ENCODE measurements around the gene PLXNC1.

Gene PLXNC1

DNA sequence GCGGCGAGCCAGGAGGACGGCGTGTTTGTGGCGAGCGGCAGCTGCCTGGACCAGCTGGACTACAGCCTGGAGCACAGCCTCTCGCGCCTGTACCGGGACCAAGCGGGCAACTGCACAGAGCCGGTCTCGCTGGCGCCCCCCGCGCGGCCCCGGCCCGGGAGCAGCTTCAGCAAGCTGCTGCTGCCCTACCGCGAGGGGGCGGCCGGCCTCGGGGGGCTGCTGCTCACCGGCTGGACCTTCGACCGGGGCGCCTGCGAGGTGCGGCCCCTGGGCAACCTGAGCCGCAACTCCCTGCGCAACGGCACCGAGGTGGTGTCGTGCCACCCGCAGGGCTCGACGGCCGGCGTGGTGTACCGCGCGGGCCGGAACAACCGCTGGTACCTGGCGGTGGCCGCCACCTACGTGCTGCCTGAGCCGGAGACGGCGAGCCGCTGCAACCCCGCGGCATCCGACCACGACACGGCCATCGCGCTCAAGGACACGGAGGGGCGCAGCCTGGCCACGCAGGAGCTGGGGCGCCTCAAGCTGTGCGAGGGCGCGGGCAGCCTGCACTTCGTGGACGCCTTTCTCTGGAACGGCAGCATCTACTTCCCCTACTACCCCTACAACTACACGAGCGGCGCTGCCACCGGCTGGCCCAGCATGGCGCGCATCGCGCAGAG, 873 bp downstream of the PLXNC1 start (continued):
- TF ChIP-seq ZNF335 (tag by site-specific recombination; conservative IDR thresholded peaks at IDR 0.05) (peak; percentile 65; the same call in 1 of the 2 replicates), ZFP3 (tag by site-specific recombination; IDR thresholded peaks at IDR 0.05; ENCODE audit: low read depth) (no peak), ZNF133 (tag by site-specific recombination; IDR thresholded peaks at IDR 0.05) (no peak), ZSCAN16 (tag by site-specific recombination; IDR thresholded peaks at IDR 0.05) (no peak), ZNF350 (tag by site-specific recombination; IDR thresholded peaks at IDR 0.05) (no peak), ZNF514 (tag by site-specific recombination; IDR thresholded peaks at IDR 0.05) (no peak), ZNF558 (tag by site-specific recombination; IDR thresholded peaks at IDR 0.05) (no peak), ZNF223 (tag by site-specific recombination; IDR thresholded peaks at IDR 0.05) (peak; percentile 67), SP3 (tag by site-specific recombination; IDR thresholded peaks at IDR 0.05) (no peak), ZNF121 (tag by site-specific recombination; IDR thresholded peaks at IDR 0.05) (no peak), ZNF660 (tag by site-specific recombination; IDR thresholded peaks at IDR 0.05) (peak; percentile 66), ZNF768 (tag by site-specific recombination; IDR thresholded peaks at IDR 0.05) (no peak), ZFP41 (tag by site-specific recombination; IDR thresholded peaks at IDR 0.05; ENCODE audit: borderline replicate concordance) (no peak), OSR2 (tag by site-specific recombination; IDR thresholded peaks at IDR 0.05) (peak; percentile 18; the same call in 1 of the 2 replicates), ZSCAN30 (tag by site-specific recombination; IDR thresholded peaks at IDR 0.05) (peak; percentile 81), ZNF266 (tag by site-specific recombination; IDR thresholded peaks at IDR 0.05; ENCODE audit: low read depth) (no peak), ZNF423 (tag by site-specific recombination; IDR thresholded peaks at IDR 0.05) (no peak), ZNF248 (tag by site-specific recombination; IDR thresholded peaks at IDR 0.05) (no peak), ZNF596 (tag by site-specific recombination; IDR thresholded peaks at IDR 0.05) (no peak), ZNF416 (tag by site-specific recombination; IDR thresholded peaks at IDR 0.05) (no peak)
- TF ChIP-seq, protein P1, sequence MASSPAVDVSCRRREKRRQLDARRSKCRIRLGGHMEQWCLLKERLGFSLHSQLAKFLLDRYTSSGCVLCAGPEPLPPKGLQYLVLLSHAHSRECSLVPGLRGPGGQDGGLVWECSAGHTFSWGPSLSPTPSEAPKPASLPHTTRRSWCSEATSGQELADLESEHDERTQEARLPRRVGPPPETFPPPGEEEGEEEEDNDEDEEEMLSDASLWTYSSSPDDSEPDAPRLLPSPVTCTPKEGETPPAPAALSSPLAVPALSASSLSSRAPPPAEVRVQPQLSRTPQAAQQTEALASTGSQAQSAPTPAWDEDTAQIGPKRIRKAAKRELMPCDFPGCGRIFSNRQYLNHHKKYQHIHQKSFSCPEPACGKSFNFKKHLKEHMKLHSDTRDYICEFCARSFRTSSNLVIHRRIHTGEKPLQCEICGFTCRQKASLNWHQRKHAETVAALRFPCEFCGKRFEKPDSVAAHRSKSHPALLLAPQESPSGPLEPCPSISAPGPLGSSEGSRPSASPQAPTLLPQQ (tag by site-specific recombination; IDR thresholded peaks at IDR 0.05), result peak; percentile 35; the same call in 1 of the 2 replicates
- TF ChIP-seq, protein P2, sequence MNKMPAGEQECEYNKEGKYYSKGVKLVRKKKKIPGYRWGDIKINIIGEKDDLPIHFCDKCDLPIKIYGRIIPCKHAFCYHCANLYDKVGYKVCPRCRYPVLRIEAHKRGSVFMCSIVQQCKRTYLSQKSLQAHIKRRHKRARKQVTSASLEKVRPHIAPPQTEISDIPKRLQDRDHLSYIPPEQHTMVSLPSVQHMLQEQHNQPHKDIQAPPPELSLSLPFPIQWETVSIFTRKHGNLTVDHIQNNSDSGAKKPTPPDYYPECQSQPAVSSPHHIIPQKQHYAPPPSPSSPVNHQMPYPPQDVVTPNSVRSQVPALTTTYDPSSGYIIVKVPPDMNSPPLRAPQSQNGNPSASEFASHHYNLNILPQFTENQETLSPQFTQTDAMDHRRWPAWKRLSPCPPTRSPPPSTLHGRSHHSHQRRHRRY (tag by site-specific recombination; IDR thresholded peaks at IDR 0.05), result no peak
- TF ChIP-seq, protein P3, sequence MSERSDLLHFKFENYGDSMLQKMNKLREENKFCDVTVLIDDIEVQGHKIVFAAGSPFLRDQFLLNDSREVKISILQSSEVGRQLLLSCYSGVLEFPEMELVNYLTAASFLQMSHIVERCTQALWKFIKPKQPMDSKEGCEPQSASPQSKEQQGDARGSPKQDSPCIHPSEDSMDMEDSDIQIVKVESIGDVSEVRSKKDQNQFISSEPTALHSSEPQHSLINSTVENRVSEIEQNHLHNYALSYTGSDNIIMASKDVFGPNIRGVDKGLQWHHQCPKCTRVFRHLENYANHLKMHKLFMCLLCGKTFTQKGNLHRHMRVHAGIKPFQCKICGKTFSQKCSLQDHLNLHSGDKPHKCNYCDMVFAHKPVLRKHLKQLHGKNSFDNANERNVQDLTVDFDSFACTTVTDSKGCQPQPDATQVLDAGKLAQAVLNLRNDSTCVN (tag by site-specific recombination; optimal IDR thresholded peaks at IDR 0.05), result peak; percentile 86
- TF ChIP-seq, protein P4, sequence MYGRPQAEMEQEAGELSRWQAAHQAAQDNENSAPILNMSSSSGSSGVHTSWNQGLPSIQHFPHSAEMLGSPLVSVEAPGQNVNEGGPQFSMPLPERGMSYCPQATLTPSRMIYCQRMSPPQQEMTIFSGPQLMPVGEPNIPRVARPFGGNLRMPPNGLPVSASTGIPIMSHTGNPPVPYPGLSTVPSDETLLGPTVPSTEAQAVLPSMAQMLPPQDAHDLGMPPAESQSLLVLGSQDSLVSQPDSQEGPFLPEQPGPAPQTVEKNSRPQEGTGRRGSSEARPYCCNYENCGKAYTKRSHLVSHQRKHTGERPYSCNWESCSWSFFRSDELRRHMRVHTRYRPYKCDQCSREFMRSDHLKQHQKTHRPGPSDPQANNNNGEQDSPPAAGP (tag by site-specific recombination; IDR thresholded peaks at IDR 0.05), result no peak
- TF ChIP-seq, protein P5, sequence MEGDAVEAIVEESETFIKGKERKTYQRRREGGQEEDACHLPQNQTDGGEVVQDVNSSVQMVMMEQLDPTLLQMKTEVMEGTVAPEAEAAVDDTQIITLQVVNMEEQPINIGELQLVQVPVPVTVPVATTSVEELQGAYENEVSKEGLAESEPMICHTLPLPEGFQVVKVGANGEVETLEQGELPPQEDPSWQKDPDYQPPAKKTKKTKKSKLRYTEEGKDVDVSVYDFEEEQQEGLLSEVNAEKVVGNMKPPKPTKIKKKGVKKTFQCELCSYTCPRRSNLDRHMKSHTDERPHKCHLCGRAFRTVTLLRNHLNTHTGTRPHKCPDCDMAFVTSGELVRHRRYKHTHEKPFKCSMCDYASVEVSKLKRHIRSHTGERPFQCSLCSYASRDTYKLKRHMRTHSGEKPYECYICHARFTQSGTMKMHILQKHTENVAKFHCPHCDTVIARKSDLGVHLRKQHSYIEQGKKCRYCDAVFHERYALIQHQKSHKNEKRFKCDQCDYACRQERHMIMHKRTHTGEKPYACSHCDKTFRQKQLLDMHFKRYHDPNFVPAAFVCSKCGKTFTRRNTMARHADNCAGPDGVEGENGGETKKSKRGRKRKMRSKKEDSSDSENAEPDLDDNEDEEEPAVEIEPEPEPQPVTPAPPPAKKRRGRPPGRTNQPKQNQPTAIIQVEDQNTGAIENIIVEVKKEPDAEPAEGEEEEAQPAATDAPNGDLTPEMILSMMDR (tag by site-specific recombination; IDR thresholded peaks at IDR 0.05), result peak; percentile 92
- TF ChIP-seq, protein P6, sequence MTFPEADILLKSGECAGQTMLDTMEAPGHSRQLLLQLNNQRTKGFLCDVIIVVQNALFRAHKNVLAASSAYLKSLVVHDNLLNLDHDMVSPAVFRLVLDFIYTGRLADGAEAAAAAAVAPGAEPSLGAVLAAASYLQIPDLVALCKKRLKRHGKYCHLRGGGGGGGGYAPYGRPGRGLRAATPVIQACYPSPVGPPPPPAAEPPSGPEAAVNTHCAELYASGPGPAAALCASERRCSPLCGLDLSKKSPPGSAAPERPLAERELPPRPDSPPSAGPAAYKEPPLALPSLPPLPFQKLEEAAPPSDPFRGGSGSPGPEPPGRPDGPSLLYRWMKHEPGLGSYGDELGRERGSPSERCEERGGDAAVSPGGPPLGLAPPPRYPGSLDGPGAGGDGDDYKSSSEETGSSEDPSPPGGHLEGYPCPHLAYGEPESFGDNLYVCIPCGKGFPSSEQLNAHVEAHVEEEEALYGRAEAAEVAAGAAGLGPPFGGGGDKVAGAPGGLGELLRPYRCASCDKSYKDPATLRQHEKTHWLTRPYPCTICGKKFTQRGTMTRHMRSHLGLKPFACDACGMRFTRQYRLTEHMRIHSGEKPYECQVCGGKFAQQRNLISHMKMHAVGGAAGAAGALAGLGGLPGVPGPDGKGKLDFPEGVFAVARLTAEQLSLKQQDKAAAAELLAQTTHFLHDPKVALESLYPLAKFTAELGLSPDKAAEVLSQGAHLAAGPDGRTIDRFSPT (tag by site-specific recombination; IDR thresholded peaks at IDR 0.05), result 0 out of 2 replicates have a peak, but pooled peaks have one; percentile 11
- TF ChIP-seq, protein P7, sequence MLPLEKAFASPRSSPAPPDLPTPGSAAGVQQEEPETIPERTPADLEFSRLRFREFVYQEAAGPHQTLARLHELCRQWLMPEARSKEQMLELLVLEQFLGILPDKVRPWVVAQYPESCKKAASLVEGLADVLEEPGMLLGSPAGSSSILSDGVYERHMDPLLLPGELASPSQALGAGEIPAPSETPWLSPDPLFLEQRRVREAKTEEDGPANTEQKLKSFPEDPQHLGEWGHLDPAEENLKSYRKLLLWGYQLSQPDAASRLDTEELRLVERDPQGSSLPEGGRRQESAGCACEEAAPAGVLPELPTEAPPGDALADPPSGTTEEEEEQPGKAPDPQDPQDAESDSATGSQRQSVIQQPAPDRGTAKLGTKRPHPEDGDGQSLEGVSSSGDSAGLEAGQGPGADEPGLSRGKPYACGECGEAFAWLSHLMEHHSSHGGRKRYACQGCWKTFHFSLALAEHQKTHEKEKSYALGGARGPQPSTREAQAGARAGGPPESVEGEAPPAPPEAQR (tag by site-specific recombination; IDR thresholded peaks at IDR 0.05), result no peak
- TF ChIP-seq, protein P8, sequence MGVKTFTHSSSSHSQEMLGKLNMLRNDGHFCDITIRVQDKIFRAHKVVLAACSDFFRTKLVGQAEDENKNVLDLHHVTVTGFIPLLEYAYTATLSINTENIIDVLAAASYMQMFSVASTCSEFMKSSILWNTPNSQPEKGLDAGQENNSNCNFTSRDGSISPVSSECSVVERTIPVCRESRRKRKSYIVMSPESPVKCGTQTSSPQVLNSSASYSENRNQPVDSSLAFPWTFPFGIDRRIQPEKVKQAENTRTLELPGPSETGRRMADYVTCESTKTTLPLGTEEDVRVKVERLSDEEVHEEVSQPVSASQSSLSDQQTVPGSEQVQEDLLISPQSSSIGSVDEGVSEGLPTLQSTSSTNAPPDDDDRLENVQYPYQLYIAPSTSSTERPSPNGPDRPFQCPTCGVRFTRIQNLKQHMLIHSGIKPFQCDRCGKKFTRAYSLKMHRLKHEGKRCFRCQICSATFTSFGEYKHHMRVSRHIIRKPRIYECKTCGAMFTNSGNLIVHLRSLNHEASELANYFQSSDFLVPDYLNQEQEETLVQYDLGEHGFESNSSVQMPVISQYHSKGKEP (tag by site-specific recombination; IDR thresholded peaks at IDR 0.05), result no peak

Measured in HEK293 (cell line).